Middle frontal gyrus (tissue), 1 donor: Measurements from ENCODE around the gene BDH1.
"Not testable (repeated sequence)": the region's sequence is repeated elsewhere in the genome, so short reads cannot be mapped to it uniquely, and the experiment has no call there.

Experiments
- DNase-seq: peaks from one replicate; pipeline ENCODE4 v3.0.0-alpha.2; 2015; ENCODE audit warnings: low spot score; ENCODE audit errors: extremely low spot score

Gene BDH1

DNA sequence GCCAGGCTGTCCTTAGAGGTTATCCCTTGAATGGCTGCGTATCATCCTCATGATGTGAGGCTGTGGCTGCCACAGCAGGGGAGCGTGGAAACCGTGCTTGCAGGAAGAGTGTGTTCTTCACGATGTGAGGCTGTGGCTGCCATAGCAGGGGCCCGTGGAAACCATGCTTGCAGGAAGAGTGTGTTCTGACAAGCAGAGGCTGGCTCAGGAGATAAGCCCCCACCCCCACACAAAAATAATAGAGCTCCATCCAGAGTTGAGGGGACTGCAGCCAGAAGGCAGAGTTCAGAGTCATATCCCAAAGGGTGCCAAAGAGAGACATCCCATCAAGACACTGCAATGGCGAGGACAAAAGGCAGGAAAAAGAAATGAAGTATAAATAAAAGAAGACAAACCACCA is 22.6 kb upstream of the BDH1 start:
- DNase-seq, result no peak

DNA sequence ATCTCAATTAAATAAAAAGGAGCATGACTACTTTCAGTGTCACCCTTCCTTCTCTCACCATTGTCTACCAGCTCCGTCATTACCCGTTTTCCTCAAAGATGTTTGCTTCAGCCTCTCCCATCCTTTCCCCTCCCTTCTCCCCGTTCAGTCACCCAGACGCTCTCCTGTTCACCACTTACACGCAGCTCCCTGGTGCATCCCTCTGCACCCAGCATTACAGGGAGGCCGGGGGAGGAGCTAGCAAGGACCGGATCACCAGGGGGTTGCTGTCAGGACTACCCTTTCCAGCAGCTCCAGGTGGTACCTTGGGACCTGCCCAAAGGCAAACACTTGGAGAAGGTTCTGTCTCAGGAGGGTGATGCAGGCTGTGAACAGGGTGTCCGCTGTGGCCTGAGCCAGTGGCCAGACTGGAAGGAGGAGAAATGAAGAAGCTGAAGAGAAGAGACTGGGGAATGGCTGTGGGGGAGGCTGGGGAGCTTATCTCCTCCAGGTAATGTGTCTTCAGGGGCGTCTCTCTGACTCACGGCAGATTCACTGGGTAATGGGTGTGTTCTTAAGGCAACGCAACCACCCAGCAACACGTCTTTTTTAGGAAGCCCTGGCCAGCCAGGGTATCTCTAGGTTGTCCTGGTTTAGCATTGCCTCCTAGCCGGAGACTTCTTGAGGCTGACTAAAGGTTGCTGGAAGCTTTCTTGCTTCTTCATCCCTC is 21.8 kb upstream of the BDH1 start:
- DNase-seq, result no peak

DNA sequence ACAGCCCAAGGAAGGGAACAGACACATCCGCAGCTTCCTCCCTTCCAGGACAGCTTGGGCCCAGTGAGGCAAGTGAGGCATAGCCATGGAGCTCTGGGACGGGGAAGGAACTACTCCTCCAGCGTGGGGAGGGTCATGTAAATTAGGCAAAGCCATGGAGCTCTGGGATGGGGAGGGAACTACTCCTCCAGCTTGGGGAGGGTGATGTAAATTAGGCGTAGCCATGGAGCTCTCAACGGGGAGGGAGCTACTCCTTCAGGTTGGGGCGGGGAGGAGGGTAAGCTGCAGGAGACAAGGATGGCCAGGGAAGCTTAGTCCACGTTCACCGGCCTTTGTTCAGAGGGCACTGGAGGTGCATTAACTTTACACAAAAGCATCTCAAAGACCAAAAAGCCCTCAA is 21.1 kb upstream of the BDH1 start:
- DNase-seq, result no peak

DNA sequence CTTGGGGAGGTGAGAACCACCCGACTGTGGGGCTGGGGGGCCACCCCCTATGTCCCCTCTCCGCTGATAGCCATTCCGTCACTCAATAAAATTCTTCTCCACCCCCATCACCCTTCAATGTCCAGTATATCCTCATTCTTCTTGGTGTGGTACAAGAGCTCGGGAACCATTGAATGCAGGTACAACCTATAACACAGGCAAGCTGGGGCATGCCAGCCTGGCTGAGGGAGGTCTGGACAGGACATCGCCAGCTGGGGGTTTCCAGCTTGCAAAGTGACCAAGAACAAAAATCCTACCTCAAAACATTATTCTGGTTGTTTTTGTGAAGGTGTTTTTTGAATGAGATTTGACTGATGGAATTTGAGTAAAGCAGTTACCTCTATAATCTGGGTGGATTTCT is 19.6 kb upstream of the BDH1 start:
- DNase-seq, result no peak

DNA sequence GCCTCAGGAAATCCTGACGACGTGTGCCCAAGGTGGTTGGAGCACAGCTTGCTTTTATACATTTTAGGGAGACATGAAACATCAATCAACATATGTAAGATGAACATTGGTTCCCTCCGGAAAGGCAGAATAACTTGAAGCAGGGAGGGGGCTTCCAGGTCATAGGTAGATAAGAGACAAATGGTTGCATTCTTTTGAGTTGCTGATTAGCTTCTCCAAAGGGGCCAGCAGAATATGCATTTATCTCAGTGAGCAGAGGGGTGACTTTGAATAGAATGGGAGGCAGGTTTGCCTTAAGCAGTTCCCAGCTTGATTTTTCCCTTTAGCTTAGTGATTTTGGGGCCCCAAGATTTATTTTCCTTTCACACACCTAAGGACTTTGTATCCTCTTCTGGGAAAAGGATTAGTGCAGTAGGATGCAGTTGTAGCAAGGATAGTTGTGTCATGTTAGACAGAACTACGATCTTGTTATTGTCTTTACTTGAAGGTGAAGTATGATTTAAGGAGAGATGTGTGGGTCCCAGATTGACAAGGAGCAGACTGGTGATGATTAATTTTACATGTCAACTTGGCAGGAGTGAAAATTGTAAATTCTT is 18.7 kb upstream of the BDH1 start:
- not testable (repeated sequence) for DNase-seq

DNA sequence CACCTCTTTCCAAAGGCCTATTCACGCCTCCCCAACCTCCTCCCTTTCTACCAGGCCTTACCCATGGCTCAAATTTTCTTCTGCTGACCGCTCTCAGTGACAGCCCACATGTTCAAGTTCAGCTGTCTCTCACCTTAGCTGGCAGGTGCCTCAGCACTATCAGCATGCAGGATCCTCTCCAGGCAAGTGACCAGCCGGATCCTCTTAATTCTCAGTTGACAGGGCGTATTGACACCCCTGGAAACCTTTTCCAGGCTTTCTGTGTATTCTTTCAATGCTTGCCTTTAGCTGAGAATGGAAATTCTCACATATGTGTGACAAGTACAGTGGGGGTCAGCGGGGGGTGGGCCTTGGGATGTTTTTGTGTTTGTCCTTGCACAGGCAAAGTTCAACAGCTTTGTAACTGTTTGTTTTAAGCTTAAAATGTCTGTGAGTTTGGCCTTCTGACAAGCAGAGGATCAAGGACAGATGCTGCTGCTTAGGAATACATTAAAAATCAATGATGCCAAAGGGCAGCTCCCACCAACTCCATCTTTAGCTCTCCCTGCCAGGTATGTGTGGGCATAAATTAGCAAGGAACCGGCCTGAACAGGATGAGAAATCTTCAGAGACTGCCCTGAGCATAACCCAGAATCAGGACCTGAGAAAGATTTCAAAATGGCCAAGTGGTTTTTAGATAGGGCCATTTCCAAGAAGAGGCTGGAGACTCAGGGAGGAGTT is 17.4 kb upstream of the BDH1 start:
- no peak for DNase-seq

DNA sequence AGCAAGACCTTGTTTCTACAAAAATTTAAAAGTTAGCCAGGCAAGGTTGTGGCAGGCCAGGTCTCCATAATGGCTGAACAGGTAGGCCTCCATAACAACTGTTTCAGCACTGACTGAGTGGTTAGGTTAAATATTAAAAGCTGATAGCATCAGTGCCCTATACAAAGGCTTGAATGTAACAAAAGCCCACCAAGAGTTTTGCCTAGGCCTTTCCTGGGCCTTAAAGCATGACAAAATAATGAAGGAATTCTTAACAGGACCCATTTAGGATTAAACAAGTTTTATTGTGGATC is 16.1 kb upstream of the BDH1 start:
- DNase-seq, result not testable (repeated sequence)

DNA sequence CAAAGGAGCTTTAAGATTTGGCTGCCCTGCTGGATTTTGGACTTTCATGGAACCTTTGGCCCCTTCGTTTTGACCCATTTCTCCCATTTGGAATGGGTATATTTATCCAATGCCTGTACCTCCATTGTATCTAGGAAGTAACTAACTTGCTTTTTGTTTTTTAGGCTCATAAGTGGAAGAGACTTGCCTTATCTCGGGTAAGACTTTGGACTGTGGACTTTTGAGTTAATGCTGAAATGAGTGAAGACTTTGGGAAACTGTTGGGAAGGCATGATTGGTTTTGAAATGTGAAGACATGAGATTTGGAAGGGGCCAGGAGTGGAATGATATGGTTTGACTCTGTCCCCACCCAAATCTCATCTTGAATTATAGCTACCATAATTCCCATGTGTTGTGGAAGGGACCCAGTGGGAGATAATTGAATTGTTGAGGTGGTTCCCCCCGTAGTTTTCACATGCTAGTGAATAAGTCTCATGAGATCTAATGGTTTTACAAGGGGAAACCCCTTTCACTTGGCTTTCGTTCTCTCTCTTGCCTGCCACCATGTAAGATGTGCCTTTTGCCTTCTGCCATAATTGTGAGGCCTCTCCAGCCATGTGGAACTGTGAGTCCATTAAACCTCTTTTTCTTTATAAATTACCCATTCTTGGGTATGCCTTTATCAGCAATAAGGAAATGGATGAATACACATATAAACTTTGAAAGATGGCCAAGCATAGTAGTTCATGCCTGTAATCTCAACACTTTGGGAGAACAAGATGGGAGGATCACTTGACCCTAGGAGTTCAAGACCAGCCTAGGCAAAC is 15.5 kb upstream of the BDH1 start:
- DNase-seq, result not testable (repeated sequence)

DNA sequence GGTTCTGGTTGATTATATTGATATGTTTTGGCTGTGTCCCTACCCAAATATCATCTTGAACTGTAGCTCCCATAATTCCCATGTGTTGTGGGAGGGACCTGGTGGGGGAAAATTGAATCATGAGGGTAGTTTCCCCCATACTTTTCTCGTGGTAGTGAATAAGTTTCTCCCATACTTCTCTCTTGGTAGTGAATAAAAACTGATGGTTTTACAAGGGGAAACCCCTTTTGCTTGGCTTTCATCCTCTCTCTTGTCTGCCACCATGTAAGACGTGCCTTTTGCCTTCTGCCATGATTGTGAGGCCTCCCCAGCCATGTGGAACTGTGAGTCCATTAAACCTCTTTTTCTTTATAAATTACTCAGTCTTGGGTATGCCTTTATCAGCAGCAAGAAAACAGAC is 13.7 kb upstream of the BDH1 start:
- DNase-seq, result not testable (repeated sequence)

DNA sequence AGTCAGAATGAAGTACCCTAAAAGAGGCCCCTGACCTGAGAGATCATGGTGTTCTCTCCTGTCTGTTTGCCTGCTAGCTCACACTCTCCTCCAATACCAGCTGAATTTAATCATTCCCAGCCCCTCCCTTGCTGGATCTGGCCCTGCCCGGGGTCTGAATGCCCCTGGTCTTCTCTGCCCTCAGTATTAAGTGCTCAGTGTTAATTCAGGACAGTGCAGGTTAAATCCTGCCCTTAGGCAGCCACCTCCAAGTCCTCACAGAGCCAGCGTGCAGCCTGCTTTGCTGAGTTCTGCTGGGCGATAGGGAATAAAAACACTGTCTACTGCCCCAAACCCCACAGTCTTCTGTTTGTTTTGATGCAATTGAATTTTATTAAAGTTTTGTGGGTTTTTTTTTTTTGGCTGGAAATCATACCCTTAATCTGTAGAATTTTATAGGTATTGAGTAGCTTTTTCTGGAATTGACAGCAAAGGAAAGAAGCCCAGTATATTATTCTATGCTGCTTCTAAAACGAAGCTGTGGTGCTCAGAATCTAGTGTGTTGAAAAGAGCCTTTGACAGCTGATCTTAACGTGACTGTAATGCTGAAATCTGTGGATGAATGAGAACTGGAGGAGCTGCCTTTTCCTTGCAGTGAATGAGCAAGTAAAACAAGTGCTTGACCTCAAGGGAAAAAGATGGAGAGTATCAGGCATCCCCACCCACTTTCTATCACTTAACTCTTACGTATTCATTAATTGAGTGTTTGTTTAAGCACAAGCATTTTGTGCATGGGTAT is 12.3 kb upstream of the BDH1 start:
- DNase-seq, result no peak

DNA sequence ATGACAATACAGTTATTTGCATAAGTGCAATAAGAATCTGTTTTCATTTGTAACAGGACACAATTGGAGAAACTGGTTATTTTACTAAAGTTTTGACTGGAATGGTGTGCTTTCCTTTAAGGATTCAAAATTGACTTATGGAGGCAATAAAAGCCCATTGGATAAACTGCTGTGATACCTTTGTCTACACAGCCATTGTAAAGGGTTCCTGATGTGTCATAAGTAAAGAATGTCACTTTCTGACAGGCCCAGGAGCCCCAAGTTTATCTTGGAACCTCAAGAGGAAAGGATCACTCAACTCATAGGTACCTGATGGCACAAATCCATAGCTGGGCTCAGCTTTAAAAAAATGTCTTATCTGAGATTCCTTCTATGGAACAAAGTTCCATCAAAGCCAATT is 10.4 kb upstream of the BDH1 start:
- not testable (repeated sequence) for DNase-seq

DNA sequence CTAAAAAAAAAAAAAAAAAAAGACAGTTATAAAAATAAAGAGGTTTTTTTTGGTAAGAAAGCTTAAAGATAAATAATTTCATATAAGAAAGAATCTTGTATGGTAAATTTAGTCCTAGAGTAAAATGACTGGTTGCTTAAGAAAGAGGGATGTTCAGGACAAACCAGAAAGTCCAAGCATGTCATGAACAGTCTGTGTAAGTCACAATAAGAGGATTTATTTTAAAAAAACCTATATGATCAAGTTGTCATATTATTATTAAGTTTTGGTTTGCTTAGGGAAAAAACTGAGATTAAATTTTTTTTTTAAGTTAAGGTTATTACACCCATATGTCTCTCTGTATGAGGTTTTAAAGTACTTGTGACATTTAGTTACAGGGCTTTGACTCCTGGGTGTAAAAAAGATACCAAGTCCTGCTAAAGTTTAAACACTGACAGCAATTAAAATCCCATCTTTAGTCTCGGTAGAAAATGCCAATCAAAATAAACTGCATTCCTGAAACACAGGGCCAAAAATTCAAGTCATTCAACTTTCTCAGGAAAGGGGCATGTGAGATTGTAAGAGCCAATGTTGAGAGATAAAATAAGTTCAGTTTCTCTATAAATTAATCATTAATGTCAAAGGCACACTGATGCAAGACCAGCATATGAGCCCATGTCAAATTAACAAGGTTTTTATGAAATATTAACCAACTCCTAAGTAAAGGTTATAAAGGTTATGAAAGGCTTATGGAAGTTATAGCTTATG is 8.5 kb upstream of the BDH1 start:
- no peak for DNase-seq

DNA sequence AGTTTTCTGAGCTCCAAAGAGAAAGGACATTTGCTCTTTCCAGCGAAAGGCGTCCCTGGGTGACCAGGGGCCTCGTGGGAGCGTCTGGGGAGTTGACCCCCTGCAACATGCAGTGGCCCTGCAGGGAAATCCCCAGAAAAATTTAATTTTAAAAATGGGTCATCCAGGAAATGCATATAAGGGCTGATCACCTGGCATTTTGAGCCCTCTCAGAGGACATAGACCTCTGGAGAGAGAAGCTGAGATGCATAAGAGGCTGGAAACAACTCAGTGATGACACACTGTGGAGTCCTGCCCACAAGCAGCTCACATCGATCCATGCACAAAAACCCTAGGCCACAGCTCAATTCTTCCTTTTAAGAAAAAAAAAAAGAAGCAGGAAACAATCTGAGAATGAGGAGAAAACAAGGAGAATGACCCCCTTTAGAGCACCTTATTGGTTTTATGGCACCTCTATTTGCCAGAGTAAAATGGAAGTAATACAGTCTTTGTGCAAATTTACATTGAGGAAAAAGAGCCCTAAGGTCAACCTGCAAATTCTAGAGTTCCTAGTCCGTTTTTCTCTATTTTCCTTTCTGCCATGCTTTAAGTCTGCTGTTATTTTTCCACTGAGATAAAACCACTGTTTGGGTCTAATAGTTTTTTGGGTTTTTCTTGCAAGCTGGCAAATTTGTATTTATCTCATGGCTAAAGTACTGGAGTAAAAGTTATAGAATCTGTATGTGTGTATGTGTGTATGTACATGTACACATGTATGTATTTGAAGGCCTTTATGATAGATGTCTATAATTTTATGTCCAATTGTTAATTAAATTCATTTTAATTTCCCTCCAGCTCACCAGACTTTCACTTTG is 6.9 kb upstream of the BDH1 start:
- no peak for DNase-seq

DNA sequence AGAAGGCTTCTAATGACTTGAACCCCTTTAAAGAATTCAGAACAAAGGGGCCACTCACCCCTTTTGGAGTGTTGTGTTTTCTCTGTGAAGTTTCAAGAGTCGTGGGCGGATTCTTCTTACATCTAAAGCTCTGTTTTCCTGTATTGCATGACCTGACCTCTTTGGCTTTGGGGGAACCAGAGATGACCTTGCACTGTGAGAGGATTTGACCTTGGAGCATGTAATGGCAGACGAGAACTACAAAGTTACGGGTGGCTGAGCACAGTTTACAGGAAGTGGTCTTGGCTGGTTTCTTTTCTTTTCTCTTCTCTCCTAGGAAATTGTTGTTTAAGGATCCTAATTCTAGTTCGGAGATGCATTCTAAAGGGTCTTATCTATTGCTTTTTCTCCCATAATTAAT is 6.2 kb upstream of the BDH1 start:
- DNase-seq, result no peak

DNA sequence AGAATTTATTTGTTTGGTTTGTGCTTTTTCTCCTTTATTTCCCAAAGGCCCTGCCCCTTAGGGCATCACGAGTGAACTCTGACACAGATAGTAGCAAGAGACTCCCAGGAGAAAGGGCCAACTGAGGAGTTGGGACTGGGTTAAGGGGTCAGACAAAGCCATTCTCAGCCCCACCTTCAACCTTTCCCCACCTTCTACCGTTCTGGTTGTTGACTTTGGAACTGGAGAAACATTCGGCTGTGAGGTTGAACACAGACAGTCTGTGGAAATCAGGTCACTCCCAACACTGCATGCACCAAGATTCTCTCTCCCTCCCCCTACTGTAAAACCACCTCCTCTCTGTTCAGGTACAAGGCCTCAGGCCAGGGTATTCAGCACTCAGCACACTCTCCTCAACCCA is 3.9 kb upstream of the BDH1 start:
- DNase-seq, result no peak

DNA sequence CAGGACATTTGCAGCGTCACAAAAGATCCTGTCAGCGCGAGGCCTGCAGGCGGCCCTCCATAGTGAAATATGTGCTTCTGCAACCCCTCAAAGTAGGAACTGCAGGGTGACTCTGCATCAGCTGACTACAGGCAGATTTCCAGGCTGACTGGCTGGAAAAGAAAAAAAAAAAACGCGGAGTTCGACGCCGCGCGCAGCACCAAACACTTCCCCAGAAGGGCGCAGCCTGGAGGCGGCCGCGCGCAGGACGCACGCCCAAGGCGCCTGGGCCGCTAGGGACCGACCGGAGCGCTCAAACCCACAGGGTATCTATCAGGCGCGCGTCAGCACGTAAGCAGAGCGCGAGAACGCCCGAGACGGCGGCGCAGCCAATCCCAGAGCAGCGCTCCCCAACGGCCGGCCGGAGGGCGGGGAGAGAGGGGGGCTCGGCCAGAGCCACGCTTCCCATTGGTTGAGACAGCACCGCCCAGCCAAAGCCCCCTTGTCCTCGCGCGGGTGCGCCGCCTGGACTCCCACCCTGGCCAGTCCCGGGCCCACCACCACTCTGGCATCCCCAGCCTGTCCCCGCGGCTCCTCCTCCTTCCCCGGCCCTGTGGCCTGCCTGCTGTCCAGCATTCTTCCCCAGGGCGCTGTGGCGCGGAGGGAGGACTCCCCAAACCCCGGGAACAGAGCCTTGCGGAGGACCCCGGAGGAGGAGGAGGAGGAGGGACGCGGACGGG is 1.0 kb downstream of the BDH1 start:
- peak; percentile 98 for DNase-seq

DNA sequence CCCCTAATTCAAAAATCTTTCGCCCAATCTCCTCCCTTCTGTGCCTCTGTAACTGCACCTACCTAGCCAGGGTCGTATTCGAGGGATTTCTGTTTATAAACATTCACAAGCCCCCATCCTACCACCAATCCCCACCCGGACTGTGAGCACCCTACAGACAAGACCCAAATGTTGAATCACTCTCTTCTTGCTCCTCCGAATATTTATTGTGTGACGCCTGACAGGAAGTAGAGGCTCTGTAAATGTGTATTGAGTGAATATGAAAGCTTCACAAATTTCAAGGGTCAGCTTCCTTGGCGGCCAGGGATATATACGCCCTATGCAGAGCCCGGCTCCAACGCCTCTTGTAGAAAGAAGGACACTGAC is 1.6 kb downstream of the BDH1 start:
- no peak for DNase-seq

DNA sequence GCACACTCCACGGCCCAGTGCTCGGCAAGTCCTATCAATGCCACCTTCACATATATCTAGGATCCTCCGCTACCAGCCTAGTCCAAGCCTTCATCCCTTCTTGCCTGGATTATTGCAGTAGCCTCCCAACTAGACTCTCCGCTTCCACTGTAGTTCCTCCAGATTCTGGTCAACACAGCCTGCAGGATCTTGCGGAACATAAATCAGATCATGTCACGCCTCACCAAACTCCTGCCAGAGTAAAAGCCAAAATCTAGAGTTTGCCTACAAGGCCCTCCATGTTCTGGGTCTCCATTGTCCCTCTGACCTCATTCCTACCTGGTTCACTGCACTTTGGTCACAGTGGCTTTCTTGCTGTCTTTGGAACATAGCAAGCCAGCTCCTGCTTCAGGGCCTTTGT is 3.6 kb downstream of the BDH1 start:
- no peak for DNase-seq

DNA sequence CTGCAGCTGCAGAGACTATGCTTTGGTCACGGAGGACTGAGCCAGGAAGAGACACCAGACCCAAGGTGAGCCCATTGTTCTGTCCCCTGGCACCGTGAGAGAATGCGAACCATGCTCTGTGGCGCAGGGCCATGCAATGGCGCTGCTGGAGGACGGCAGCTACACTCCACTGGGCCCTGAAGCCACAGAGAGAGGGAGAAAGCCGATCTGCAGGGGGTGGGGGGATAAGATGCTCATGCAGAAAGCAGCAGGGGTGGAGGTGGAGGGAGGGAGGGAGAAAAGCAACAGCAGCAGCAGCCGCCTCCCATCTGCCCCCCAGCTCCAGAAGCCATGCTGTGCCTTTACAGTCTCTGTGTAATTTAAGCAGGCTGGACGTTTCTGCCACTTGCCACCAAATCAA is 5.3 kb downstream of the BDH1 start:
- DNase-seq, result no peak
